ENCODE data around the gene TMX2.

The TMX2 gene

DNA sequence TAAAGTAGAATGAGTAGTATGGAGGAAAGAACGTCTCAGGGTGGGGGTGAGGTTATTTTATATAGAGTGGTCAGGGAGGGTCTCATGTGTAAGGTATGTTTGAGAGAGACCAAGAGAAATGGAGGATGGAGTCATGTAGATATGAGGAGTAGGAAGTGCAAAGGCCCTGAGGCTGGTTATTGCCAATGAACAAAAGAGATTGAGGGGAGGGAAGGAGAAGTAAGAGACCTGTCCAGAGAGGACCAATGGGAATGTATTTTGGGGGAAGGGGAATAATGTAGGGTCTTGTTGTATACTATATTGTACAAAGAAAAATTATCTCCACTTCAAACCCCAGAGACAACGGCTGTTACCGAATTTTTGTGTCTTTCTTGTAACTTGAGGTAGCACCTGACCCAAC, 59.0 kb downstream of the TMX2 start:
- DNase-seq (ENCODE audit: extremely low read depth, low read depth): no peak
- TF ChIP-seq, protein P1, sequence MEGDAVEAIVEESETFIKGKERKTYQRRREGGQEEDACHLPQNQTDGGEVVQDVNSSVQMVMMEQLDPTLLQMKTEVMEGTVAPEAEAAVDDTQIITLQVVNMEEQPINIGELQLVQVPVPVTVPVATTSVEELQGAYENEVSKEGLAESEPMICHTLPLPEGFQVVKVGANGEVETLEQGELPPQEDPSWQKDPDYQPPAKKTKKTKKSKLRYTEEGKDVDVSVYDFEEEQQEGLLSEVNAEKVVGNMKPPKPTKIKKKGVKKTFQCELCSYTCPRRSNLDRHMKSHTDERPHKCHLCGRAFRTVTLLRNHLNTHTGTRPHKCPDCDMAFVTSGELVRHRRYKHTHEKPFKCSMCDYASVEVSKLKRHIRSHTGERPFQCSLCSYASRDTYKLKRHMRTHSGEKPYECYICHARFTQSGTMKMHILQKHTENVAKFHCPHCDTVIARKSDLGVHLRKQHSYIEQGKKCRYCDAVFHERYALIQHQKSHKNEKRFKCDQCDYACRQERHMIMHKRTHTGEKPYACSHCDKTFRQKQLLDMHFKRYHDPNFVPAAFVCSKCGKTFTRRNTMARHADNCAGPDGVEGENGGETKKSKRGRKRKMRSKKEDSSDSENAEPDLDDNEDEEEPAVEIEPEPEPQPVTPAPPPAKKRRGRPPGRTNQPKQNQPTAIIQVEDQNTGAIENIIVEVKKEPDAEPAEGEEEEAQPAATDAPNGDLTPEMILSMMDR (IDR thresholded peaks at IDR 0.05; ENCODE audit: low read depth, low read length): no peak

DNA sequence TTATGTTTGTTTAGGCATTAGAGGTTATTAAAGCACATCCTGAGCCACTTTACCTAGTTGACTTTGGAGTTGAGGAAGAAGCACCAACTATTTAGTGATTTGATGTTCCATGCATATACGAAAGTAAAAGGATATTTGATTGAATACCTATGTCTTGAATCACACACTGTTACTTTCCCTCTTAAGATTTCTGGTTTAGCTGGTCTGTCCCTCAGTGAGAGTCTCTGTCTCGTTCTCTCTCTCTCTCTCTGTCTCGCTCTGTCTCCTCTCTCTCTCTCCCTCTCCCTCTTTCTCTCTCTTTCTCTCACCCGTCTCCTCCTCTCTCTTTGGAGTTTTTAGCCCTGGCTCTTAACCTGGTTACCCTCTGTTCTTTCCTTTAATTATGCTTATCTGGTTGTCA, 60.2 kb downstream of the TMX2 start:
- no peak for DNase-seq (ENCODE audit: extremely low read depth, low read depth)
- TF ChIP-seq, protein P1 (IDR thresholded peaks at IDR 0.05; ENCODE audit: low read depth, low read length): no peak

DNA sequence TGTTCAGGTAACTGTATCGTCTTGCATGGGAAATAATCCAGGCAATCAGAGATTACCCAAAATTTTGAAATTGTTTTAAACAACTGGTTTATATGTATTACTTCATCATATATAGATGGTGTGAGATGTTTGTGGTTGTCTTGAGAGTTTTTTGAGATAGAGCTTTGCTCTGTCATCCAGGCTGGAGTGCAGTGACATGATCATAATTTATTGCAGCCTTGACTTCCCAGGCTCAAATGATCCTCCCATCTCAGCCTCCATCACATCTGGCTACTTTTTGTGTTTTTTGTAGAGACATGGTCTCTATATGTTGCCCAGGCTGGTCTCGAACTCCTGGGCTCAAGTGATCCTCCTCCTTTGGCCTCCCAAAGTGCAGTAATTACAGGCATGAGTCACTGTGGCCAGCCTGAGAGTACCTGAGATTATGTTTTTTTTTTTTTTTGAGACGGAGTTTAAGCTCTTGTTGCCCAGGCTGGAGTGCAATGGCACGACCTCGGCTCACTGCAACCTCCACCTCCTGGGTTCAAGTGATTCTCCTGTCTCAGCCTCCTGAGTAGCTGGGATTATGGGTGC, 60.7 kb downstream of the TMX2 start:
- DNase-seq (ENCODE audit: extremely low read depth, low read depth): no peak
- TF ChIP-seq, protein P1 (IDR thresholded peaks at IDR 0.05; ENCODE audit: low read depth, low read length): no peak

DNA sequence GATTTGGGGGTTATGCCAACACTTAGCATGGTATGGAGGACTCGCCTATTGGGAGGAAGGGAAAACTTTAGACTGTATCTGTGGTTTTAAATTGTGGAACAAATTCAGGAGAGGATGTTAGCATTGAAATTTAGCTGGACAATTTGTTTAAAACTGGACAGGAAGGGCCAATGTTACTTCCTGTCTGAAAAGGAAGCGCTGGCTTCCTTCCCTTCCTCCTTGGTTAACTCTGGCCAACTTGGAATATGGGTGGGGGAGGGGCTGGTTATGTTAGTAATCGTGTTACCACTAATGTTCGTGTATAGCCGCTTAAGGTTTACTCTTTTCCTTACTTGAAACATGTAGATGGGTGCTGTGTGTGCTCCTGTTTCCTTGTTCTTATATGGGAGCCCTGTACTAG, 63.1 kb downstream of the TMX2 start:
- DNase-seq (ENCODE audit: extremely low read depth, low read depth): no peak
- TF ChIP-seq, protein P1 (IDR thresholded peaks at IDR 0.05; ENCODE audit: low read depth, low read length): no peak

DNA sequence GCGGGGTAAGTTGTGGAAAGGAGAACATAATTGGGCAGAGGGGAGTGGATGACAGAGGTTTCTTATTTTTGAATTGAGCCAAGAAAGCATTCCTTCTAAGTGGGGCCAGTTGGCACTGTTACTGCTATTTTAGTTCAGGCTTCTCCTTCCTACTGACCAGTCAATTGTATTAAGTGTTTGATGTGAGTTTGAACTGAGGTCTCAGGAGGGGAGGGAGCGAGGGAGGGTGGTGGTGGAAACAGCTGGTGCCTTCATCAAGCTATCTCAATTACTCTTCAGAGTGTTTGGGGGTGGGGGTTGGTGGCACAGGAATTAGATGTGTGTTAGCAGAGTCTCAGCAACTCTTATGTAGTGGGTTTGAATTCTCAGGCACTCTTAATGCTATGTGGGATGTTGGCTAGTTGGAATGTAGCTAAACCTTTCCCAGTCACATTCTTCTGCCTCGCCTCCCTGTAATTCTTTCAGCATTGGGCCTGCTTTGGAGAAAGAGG, 63.7 kb downstream of the TMX2 start:
- DNase-seq (ENCODE audit: extremely low read depth, low read depth): no peak
- TF ChIP-seq, protein P1 (IDR thresholded peaks at IDR 0.05; ENCODE audit: low read depth, low read length): no peak

DNA sequence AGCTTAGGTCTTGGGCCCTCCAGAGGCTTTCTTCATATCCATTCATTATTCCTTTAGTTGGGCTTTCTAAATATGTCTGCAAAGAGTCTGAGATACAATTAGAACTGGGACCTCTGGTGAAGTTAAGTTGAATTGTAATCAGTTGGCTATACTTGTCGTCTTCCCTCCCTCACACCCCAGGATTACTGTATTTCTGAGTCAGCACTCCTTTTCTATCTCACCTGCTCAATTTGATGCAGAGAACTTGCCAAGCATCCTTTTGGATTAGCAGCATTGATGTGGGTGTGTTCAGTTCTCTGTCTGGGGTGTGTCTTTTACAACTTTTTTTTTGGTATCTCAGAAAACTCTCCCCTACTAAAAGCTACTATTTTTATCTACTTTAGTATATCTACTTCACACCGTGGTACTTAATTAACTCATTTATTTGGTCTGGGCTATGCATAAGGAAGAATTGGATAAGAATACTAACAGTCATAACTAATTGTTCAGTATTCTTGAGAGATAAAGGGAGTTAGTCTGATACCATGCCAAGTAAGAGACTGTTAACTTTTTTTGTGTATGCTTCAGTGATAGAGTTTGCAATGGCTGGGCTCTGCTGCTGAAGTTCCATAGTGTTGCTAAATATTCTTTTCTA, 64.3 kb downstream of the TMX2 start:
- TF ChIP-seq, protein P1 (IDR thresholded peaks at IDR 0.05; ENCODE audit: low read depth, low read length): no peak
- DNase-seq (ENCODE audit: extremely low read depth, low read depth): no peak

DNA sequence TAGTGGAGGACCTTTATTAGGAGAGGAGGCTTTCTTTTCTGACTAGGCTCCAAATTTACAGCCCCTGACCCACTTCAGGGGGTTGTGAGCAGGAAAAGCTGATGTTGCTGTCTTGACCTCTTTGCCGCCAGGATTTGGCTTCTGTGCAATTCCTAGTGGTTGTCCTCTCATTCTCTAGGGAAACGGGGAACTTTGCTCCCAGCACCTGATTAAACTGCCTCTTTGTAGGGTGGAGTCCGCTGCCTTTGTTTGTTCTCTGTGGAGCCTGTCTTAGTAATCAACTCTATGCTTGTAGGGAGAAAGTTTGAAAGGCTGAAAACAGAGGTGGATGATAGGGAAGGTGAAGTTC, 65.5 kb downstream of the TMX2 start:
- TF ChIP-seq, protein P1 (IDR thresholded peaks at IDR 0.05; ENCODE audit: low read depth, low read length): no peak
- DNase-seq (ENCODE audit: extremely low read depth, low read depth): no peak

Data from AG09319 (cell line).